ENCODE data around the gene NKX3-2.

NKX3-2 gene

DNA sequence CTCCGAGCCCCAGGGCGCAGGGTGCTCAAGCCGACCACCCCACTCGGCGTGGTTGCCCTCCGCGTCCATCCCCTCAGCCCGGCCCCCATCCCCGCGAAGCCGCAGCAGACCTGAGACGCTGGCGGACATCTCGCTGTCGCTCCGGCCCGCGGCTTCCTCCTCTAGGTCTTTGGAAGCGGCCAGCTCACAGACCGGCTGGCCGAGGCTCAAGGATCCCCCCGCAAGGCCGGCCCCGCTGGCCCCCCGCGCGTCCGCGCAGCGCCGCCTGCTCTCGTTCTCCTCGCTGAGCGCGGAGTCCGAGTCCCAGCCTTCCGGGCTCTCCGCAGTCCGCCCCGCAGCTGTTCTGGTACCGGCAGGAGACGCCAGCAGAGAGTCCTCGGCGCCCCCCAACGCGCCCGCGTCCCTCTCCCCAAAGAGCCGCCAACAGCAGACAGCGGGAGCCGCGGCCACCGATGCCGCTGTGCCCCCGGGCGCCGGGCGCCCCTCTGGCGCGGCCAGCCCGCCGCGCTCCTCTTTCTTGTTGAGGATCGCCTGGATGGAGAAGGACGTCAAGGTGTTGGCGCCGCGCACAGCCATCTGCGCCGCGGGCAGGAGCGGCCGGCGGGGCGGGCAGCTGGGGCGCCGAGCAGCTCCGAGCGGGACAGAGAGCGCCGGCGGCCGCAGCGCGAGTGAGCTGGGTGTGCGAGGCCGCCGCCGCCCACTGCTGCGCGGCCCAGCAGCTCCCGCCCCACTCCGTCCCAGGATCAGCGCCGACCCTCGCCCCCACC, at the start of gene NKX3-2:
NKX3-2 (minus strand) TSS at position 670 of the 767 bp plus-strand sequence; CDS start at position 576, 94 bp downstream.
- H3K4me3 ChIP-seq (ENCODE audit: low read depth, low read length) = peak within 1 kb of the TSS; percentile 56
- DNase-seq (ENCODE audit: low read depth) = no peak
- TF ChIP-seq, protein P1, sequence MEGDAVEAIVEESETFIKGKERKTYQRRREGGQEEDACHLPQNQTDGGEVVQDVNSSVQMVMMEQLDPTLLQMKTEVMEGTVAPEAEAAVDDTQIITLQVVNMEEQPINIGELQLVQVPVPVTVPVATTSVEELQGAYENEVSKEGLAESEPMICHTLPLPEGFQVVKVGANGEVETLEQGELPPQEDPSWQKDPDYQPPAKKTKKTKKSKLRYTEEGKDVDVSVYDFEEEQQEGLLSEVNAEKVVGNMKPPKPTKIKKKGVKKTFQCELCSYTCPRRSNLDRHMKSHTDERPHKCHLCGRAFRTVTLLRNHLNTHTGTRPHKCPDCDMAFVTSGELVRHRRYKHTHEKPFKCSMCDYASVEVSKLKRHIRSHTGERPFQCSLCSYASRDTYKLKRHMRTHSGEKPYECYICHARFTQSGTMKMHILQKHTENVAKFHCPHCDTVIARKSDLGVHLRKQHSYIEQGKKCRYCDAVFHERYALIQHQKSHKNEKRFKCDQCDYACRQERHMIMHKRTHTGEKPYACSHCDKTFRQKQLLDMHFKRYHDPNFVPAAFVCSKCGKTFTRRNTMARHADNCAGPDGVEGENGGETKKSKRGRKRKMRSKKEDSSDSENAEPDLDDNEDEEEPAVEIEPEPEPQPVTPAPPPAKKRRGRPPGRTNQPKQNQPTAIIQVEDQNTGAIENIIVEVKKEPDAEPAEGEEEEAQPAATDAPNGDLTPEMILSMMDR (IDR thresholded peaks at IDR 0.05; ENCODE audit: control insufficient read depth, extremely low read depth, insufficient read depth) = no peak

DNA sequence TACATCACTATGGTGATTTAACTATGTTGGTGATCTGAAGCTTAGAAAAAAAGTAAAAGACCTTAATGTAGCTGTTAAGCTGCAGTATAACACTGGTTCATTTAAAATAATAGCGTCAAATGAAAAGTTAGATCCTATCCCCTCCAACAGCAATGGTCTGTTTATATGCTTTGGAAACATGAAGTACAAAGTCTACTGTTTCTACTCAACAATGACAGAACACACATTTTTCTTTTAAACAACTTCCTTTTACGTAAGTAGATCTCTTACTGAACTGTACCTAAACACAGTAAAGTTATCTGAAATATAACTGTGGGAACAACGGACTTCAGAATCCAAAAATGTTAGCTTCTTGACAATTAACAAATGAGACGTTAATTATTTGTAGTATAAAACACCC, 47.9 kb upstream of the NKX3-2 start:
- no peak overlapping the region for H3K4me3 ChIP-seq (ENCODE audit: low read depth, low read length)
- DNase-seq (ENCODE audit: low read depth) = no peak
- TF ChIP-seq, protein P1 (IDR thresholded peaks at IDR 0.05; ENCODE audit: control insufficient read depth, extremely low read depth, insufficient read depth) = no peak

DNA sequence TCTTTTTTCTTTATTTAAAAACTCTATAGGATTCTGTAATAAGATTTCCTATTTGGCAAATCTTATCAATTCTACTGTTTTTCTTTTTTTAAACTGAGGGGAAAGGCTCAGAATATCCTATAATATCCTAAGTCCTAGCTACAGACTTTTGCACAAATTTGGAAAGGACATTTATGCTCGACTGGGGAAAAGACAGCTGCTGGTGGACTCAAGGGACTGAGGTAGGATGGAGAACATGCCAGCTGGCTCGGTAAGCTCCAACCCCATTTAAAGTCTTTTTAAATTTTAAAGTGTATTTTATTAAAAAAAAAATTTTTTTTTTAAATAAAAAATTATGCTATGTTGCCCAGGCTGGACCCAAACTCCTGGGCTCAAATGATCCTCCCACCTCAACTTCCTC, 46.5 kb upstream of the NKX3-2 start:
- H3K4me3 ChIP-seq (ENCODE audit: low read depth, low read length) = no peak overlapping the region
- no peak for DNase-seq (ENCODE audit: low read depth)
- TF ChIP-seq, protein P1 (IDR thresholded peaks at IDR 0.05; ENCODE audit: control insufficient read depth, extremely low read depth, insufficient read depth) = no peak

- TF ChIP-seq, protein P1 (IDR thresholded peaks at IDR 0.05; ENCODE audit: control insufficient read depth, extremely low read depth, insufficient read depth) = no peak
- no peak overlapping the region for H3K4me3 ChIP-seq (ENCODE audit: low read depth, low read length)
- no peak for DNase-seq (ENCODE audit: low read depth)
Observed at GRCh38 chr4:13588954-13589353, 44.6 kb upstream of the NKX3-2 start.

GRCh38 chr4:13584481-13584880, 40.2 kb upstream of the NKX3-2 start:
- TF ChIP-seq, protein P1 (IDR thresholded peaks at IDR 0.05; ENCODE audit: control insufficient read depth, extremely low read depth, insufficient read depth) = no peak
- DNase-seq (ENCODE audit: low read depth) = no peak
- H3K4me3 ChIP-seq (ENCODE audit: low read depth, low read length) = no peak overlapping the region

DNA sequence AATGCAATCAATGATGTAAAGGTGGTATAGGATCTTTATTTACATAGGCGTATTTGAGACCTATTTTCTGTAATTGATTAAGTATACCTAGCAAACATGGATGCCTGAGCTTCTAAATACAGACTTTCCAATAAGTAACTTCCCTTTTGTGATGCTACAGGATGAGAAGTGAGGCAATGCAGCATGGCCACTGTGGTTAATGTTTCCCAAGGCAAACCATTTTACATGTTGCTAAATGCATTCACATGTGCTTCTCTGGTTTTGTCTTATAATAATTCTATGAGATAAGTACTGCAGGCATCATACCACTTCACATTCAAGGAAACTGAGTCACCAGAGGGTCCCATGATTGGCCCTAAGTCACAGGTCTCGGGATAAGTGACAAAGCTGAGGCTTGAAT, 35.7 kb upstream of the NKX3-2 start:
- H3K4me3 ChIP-seq (ENCODE audit: low read depth, low read length) = no peak overlapping the region
- DNase-seq (ENCODE audit: low read depth) = no peak
- TF ChIP-seq, protein P1 (IDR thresholded peaks at IDR 0.05; ENCODE audit: control insufficient read depth, extremely low read depth, insufficient read depth) = no peak

DNA sequence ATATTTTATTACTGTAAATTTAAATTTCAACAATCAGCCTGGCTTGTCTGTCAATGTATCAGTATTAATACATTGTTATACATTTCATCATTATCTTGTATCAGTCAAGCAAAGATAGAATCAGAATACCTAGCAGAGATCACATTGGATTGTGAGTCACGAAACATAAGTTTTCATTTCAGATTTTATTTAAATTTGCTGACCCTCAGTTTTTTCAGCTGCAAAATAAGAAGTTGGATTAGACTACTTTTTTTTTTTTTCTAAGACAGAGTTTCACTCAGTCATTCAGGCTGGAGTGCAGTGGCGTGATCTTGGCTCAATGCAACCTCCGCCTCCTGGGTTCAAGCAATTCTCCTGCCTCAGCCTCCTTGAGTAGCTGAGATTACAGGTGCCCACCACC, 33.4 kb upstream of the NKX3-2 start:
- H3K4me3 ChIP-seq (ENCODE audit: low read depth, low read length) = no peak overlapping the region
- TF ChIP-seq, protein P1 (IDR thresholded peaks at IDR 0.05; ENCODE audit: control insufficient read depth, extremely low read depth, insufficient read depth) = no peak
- DNase-seq (ENCODE audit: low read depth) = no peak
